DND-41 (cell line): ENCODE measurements around the gene ATAD3A.

Source experiments
- ATAC-seq: fragments of 200-7000 bp; cut with Tn5 transposase; 3 replicates; pipeline ENCODE4 v1.9.1; 2021; ENCODE audit warnings: low read depth; ENCODE audit not compliant: insufficient read depth
- DNase-seq: peaks from one replicate; pipeline ENCODE4 v3.0.0-alpha.2; 2020
- H2AFZ ChIP-seq: 2 replicates; pipeline ENCODE4 v1.6.0; 2012; ENCODE audit warnings: low read depth, low read length
- H3K27ac ChIP-seq: 2 replicates; pipeline ENCODE4 v1.5.1; 2012; ENCODE audit warnings: low read length, inconsistent platforms
- H3K27me3 ChIP-seq: fragments of 200-600 bp; sonication (generic); 2 replicates; pipeline ENCODE4 v1.6.0; 2012; ENCODE audit warnings: low read length, mild to moderate bottlenecking, inconsistent platforms; ENCODE audit not compliant: insufficient read depth, poor library complexity
- H3K36me3 ChIP-seq: 2 replicates; pipeline ENCODE4 v1.5.1; 2012; ENCODE audit warnings: low read length, inconsistent platforms; ENCODE audit not compliant: insufficient read depth
- H3K4me1 ChIP-seq: 2 replicates; pipeline ENCODE4 v1.5.1; 2012; ENCODE audit warnings: mild to moderate bottlenecking, low read length; ENCODE audit not compliant: insufficient read depth
- H3K4me2 ChIP-seq: 2 replicates; pipeline ENCODE4 v1.6.0; 2012; ENCODE audit warnings: mild to moderate bottlenecking, moderate library complexity, low read length, inconsistent platforms; ENCODE audit not compliant: insufficient read depth
- H3K4me3 ChIP-seq, 2 experiments: fragments of 200-600 bp in 1 of 2; shearing (Covaris generic) in 1 of 2; 2 replicates each; pipeline ENCODE4 v1.5.1; 2012 to 2016; ENCODE audit warnings: inconsistent platforms in 2 of 2, low read length in 2 of 2, mild to moderate bottlenecking in 2 of 2, low read depth in 1 of 2, moderate library complexity in 1 of 2
- H3K79me2 ChIP-seq: 2 replicates; pipeline ENCODE4 v1.6.0; 2012; ENCODE audit warnings: low read length, inconsistent platforms; ENCODE audit not compliant: insufficient read depth
- H3K9ac ChIP-seq: 2 replicates; pipeline ENCODE4 v1.6.0; 2012; ENCODE audit warnings: low read depth, mild to moderate bottlenecking, inconsistent platforms, low read length, moderate library complexity
- H3K9me3 ChIP-seq: 2 replicates; pipeline ENCODE4 v1.5.1; 2012; ENCODE audit warnings: low read length, moderate library complexity, mild to moderate bottlenecking, inconsistent platforms; ENCODE audit not compliant: insufficient read depth, severe bottlenecking
- H4K20me1 ChIP-seq: 2 replicates; pipeline ENCODE4 v1.6.0; 2012; ENCODE audit warnings: low read length; ENCODE audit not compliant: insufficient read depth
- EZH2 ChIP-seq: IDR thresholded peaks from 3 replicates; pipeline ENCODE4 v1.6.1; 2012; ENCODE audit warnings: borderline replicate concordance, low read depth, mild to moderate bottlenecking, moderate library complexity, low read length, inconsistent platforms; ENCODE audit not compliant: severe bottlenecking
- TF ChIP-seq, protein P1 (sequence below): IDR thresholded peaks from 2 replicates; pipeline ENCODE4 v1.5.1; 2012; ENCODE audit warnings: borderline replicate concordance, low read length, moderate library complexity, mild to moderate bottlenecking; ENCODE audit not compliant: poor library complexity, severe bottlenecking; ENCODE audit errors: extremely low read depth

ATAD3A gene

DNA sequence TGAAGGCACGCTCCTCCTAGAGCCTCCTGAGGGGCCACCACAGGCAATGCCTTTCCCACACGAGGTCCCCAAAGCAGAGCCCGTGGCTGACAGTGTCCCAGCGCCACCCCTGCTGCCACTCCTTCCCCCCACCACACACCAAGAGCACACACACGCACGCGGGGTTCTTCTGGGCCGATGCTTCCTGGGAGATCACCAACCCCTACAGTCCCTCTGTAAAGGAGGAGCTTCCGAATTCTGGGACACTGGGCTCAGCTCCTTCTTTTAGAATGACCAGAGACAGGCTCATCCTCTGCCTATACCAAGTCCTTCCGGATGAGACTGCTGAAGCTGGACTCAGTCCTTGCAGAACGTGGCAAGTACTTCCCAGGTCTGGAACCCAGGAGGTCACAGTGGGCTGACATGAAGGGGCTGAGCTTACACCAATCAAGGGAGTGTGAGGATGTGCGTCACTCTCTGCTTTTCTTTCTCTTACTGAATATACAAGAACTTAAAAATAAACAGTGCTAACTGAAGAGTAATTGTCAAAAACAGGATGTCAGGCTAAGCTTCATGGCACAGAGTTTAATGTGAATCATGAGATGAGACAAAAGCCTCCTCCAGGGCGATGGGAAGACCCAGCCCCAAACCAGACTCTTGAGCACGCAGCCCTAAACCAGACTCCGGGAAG, 50.0 kb downstream of the ATAD3A start:
- Histone ChIP-seq H3K36me3 (peaks cover 92% of the 10 kb centered on the region), H3K27ac (no peak overlapping the region), H3K9me3 (no peaks in the 10 kb centered on the region), H3K27me3 (no peaks in the 10 kb centered on the region), H3K79me2 (peaks cover 84% of the 10 kb centered on the region), H2AFZ (no peak overlapping the region), H3K9ac (no peak overlapping the region), H3K4me2 (no peak overlapping the region), H4K20me1 (peaks cover 71% of the 10 kb centered on the region), H3K4me3 (no peak overlapping the region), H3K4me1 (no peaks in the 10 kb centered on the region)
- no peak for DNase-seq
- TF ChIP-seq EZH2: no peak
- TF ChIP-seq, protein P1, sequence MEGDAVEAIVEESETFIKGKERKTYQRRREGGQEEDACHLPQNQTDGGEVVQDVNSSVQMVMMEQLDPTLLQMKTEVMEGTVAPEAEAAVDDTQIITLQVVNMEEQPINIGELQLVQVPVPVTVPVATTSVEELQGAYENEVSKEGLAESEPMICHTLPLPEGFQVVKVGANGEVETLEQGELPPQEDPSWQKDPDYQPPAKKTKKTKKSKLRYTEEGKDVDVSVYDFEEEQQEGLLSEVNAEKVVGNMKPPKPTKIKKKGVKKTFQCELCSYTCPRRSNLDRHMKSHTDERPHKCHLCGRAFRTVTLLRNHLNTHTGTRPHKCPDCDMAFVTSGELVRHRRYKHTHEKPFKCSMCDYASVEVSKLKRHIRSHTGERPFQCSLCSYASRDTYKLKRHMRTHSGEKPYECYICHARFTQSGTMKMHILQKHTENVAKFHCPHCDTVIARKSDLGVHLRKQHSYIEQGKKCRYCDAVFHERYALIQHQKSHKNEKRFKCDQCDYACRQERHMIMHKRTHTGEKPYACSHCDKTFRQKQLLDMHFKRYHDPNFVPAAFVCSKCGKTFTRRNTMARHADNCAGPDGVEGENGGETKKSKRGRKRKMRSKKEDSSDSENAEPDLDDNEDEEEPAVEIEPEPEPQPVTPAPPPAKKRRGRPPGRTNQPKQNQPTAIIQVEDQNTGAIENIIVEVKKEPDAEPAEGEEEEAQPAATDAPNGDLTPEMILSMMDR: no peak
- no peak for ATAC-seq

DNA sequence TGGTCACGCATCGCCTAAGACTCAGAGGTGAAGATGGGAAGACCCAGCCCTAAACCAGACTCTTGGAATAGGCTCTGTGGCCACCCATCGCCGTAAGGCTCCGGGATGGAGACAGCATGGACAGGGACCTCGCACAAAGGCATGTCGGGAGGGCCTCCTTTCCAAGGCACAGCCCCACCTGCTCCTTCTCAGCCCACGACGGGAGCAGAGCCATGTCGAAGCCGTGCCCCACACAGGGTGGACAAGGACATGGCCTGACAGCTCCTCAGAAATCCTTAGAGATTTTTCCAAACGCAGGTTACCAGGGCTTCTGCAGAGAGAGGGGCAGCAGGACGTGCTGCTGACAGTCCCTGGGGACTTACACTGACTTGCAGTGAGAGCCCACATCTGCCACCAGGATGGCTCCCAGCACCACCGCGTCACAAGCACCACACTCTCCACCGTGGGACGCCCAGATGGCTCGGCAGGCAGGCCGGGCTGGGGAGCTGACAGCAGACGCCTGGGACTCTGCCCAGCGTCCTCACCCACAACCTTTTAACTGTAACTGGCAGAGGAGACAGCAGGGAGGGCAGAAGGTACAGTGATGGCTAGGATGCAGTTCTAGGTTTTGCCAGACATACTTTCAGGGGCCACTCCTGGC, 50.7 kb downstream of the ATAD3A start:
- H3K4me1 ChIP-seq: no peaks in the 10 kb centered on the region
- peaks cover 91% of the 10 kb centered on the region for H3K79me2 ChIP-seq
- H3K27me3 ChIP-seq: no peaks in the 10 kb centered on the region
- DNase-seq (no peak), ATAC-seq (no peak)
- H3K27ac ChIP-seq: no peak overlapping the region
- no peak overlapping the region for H3K4me2 ChIP-seq
- H2AFZ ChIP-seq: no peak overlapping the region
- no peak overlapping the region for H3K4me3 ChIP-seq
- peaks cover 91% of the 10 kb centered on the region for H3K36me3 ChIP-seq
- H4K20me1 ChIP-seq: peaks cover 76% of the 10 kb centered on the region
- H3K9me3 ChIP-seq: no peaks in the 10 kb centered on the region
- no peak overlapping the region for H3K9ac ChIP-seq
- TF ChIP-seq, protein P1: no peak
- no peak for TF ChIP-seq EZH2

DNA sequence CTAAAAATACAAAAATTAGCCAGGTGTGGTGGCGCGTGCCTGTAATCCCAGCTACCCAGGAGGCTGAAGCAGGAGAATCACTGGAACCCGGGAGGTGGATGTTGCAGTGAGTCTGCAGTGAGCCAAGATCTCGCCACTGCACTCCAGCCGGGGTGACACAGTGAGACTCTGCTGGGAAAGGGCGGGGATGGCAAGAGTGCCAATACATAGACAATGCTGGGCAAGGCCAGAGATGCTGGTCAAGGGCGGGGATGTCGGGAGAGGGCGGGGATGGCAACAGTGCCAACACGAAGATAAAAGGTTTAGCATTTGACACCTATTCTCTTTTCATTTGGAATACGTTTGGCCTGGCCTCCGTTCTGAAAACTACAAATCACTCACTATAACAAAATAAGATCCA, 51.7 kb downstream of the ATAD3A start:
- H3K79me2 ChIP-seq: peaks cover 93% of the 10 kb centered on the region
- H3K9ac ChIP-seq: no peak overlapping the region
- peaks cover 86% of the 10 kb centered on the region for H3K36me3 ChIP-seq

More for the DNA sequence above, 51.7 kb downstream of the ATAD3A start:
- Histone ChIP-seq H3K4me2 (no peak overlapping the region), H3K27ac (no peak overlapping the region), H3K4me3 (no peak overlapping the region), H3K27me3 (no peaks in the 10 kb centered on the region), H3K4me1 (no peaks in the 10 kb centered on the region), H3K9me3 (no peaks in the 10 kb centered on the region), H2AFZ (no peak overlapping the region), H4K20me1 (peaks cover 77% of the 10 kb centered on the region)
- ATAC-seq (no peak), DNase-seq (no peak)
- TF ChIP-seq EZH2: no peak
- TF ChIP-seq, protein P1: no peak
